ENCODE results near the gene ARID1B.

DNA sequence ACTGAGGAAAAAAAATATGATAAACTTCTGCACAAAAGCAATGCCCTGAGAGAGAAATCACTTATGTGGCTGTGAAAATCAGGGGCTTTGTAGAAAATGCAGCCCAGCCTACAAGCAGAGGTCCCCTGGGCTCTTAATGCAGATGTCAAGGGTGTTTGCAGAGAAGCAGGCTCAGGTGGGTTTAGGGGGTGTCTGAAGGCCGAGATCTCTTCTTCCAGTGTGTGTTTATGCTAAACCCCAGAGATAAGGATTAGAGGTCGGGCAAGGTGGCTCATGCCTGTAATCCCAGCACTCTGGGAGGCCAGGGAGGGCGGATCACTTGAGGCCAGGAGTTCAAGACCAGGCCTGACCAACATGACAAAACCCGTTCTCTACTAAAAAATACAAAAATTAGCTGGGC, 467.6 kb downstream of the ARID1B start:
- TF ChIP-seq, protein P1, sequence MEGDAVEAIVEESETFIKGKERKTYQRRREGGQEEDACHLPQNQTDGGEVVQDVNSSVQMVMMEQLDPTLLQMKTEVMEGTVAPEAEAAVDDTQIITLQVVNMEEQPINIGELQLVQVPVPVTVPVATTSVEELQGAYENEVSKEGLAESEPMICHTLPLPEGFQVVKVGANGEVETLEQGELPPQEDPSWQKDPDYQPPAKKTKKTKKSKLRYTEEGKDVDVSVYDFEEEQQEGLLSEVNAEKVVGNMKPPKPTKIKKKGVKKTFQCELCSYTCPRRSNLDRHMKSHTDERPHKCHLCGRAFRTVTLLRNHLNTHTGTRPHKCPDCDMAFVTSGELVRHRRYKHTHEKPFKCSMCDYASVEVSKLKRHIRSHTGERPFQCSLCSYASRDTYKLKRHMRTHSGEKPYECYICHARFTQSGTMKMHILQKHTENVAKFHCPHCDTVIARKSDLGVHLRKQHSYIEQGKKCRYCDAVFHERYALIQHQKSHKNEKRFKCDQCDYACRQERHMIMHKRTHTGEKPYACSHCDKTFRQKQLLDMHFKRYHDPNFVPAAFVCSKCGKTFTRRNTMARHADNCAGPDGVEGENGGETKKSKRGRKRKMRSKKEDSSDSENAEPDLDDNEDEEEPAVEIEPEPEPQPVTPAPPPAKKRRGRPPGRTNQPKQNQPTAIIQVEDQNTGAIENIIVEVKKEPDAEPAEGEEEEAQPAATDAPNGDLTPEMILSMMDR (IDR thresholded peaks at IDR 0.05; ENCODE audit: low read length), result no peak
- no peak for TF ChIP-seq EZH2 (IDR thresholded peaks at IDR 0.05; ENCODE audit: borderline replicate concordance, low read length)

All from OCI-LY1 (cell line).